Tibial nerve (tissue), 4 donors: ENCODE data around the gene VAMP2. TPM values are rescaled to one million over a fixed set of nuclear protein-coding genes. Genes with fewer than 3 reads are reported as not detected.
A peak's percentile ranks its signal among the peaks of the same experiment; 100 is the strongest.

Source experiments
- DNase-seq, 2 donors: peaks; one replicate each; pipeline ENCODE4 v3.0.0-alpha.2; 2019; ENCODE audit warnings: low spot score in 2 of 2
- H3K27ac ChIP-seq, 4 donors: fragments of 200-600 bp; sonication (generic) in 3 of 4; one replicate each; pipeline ENCODE4 v1.5.1; 2017 to 2019; ENCODE audit warnings: mild to moderate bottlenecking in 1 of 4
- H3K27me3 ChIP-seq, 2 donors: fragments of 200-600 bp; sonication (generic) in 1 of 2; one replicate each; pipeline versions ENCODE4 v1.5.1 to v1.6.0; 2017 to 2019
- H3K36me3 ChIP-seq, 3 donors: fragments of 200-600 bp; sonication (generic); one replicate each; pipeline ENCODE4 v1.5.1; 2018 to 2019
- H3K4me1 ChIP-seq, 4 donors: fragments of 200-600 bp; sonication (generic) in 3 of 4; one replicate each; pipeline ENCODE4 v1.5.1; 2017 to 2019
- H3K4me3 ChIP-seq, 4 donors: fragments of 200-600 bp; sonication (generic) in 3 of 4; one replicate each; pipeline ENCODE4 v1.5.1; 2017 to 2019; ENCODE audit warnings: mild to moderate bottlenecking in 1 of 4, moderate library complexity in 1 of 4
- H3K9me3 ChIP-seq, 4 donors: fragments of 200-600 bp; sonication (generic) in 3 of 4; one replicate each; pipeline ENCODE4 v1.5.1; 2017 to 2019
- EP300 ChIP-seq, 2 donors: sonication (generic); formaldehyde crosslinking; IDR thresholded peaks; one replicate each; pipeline ENCODE4 v1.6.1; 2017; ENCODE audit warnings: antibody characterized with exemption in 2 of 2, mild to moderate bottlenecking in 1 of 2
- POLR2A ChIP-seq, 2 donors: fragments of 450-650 bp; IDR thresholded peaks; one replicate each; pipeline ENCODE4 v1.6.1; 2017; ENCODE audit warnings: antibody characterized with exemption in 2 of 2, mild to moderate bottlenecking in 2 of 2, moderate library complexity in 2 of 2
- WGBS, 2 donors: methylation state at CpG; one replicate each; pipeline ENCODE4 v1.1.5; 2018; 5-methylcytosine and 5-hydroxymethylcytosine counted together
- total RNA-seq, 4 donors: library from RNA; depleted of rRNA; stranded (reverse); fragments of >200 nt; gene quantifications; one replicate each; pipeline ENCODE4 v1.1.0, GENCODE V29; 2016
- TF ChIP-seq, protein P1 (sequence below), 5 experiments: fragments of 200-600 bp in 3 of 5; fragments of 450-650 bp in 2 of 5; sonication (generic) in 3 of 5; IDR thresholded peaks; one replicate each; pipeline ENCODE4 v1.5.1; 2016 to 2019; ENCODE audit warnings: antibody characterized with exemption in 5 of 5, mild to moderate bottlenecking in 3 of 5, moderate library complexity in 2 of 5

VAMP2 gene
- total RNA-seq, 4 donors from 2014 or later = 48.0 to 72.1 (median 59.0) TPM

DNA sequence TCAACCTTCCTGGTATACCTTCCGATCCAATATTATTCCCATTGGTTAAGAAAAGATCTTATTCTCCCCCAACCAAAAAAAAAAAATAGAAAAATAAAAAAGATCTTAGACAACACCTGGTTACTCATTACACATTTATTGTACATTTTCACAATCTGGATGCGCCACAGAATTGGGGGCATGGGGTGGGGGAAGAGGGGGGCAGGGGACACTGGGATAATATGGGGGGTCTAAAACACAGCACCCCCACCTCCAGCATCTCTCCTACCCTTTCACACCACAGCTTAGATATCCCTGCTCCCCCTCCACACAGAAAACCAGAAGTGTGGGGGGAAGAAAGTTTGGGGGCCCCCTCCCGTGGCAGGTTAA is 3.7 kb downstream of the VAMP2 start:
- 52 to 56% methylated on average over 3 of the region's 3 CpGs for WGBS, 2 donors

DNA sequence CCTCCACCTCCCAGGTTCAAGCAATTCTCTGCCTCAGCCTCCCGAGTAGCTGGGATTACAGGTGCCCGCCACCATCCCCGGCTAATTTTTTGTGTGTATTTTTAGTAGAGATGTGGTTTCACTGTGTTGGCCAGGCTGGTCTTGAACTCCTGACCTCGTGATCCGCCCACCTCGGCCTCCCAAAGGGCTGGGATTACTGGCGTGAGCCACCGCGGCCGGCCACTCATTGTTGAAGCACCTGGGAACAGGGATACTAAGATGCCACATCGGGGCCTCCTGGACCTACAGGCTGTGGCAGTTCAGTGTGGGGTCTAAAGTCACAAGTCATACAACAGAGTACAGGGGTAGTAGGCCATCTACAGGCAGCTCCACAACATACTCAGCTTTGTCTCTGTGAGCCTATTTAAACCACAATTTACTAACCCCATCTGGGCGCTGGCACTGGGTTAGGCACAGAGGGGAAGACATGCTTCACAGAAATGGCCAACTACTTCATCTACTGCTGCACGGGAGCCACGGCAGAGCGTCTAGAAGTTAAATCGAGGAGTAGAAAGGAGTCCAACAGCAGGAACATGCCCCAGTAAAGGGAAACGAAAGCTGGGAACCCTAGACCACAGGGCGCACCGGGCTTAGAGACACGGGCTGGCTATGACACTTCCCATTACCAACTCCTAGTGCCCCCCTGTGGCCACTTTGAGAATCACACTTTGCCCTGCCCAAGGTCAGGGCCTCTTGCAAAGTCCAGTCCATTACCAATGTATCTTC is 4.3 kb downstream of the VAMP2 start:
- H3K27me3 ChIP-seq = no peaks in the 10 kb centered on the region
- no peaks in the 10 kb centered on the region for H3K9me3 ChIP-seq
- DNase-seq = peak; percentile 96 to 98
- 39 to 46% methylated on average over 19 to 20 of the region's 20 CpGs for WGBS, 2 donors
- H3K27ac ChIP-seq = peak overlapping the region; percentile 98 to 100 (median 100)
- H3K36me3 ChIP-seq = peaks cover 0 to 24% (median 3%) of the 10 kb centered on the region in 3 donors
- no peak overlapping the region for H3K4me3 ChIP-seq
- peaks cover 0 to 57% (median 38%) of the 10 kb centered on the region in 4 donors for H3K4me1 ChIP-seq
- TF ChIP-seq POLR2A (IDR thresholded peaks at IDR 0.05) (peak in 1 of 2 donors; percentile 29), EP300 (IDR thresholded peaks at IDR 0.05) (peak; percentile 64 to 76)
- TF ChIP-seq, protein P1, sequence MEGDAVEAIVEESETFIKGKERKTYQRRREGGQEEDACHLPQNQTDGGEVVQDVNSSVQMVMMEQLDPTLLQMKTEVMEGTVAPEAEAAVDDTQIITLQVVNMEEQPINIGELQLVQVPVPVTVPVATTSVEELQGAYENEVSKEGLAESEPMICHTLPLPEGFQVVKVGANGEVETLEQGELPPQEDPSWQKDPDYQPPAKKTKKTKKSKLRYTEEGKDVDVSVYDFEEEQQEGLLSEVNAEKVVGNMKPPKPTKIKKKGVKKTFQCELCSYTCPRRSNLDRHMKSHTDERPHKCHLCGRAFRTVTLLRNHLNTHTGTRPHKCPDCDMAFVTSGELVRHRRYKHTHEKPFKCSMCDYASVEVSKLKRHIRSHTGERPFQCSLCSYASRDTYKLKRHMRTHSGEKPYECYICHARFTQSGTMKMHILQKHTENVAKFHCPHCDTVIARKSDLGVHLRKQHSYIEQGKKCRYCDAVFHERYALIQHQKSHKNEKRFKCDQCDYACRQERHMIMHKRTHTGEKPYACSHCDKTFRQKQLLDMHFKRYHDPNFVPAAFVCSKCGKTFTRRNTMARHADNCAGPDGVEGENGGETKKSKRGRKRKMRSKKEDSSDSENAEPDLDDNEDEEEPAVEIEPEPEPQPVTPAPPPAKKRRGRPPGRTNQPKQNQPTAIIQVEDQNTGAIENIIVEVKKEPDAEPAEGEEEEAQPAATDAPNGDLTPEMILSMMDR (IDR thresholded peaks at IDR 0.05) = peak; percentile 90 to 96 (median 94)

More for the DNA sequence above, 3.7 kb downstream of the VAMP2 start:
- TF ChIP-seq, protein P1 (IDR thresholded peaks at IDR 0.05) = no peak
- TF ChIP-seq POLR2A (IDR thresholded peaks at IDR 0.05) (no peak), EP300 (IDR thresholded peaks at IDR 0.05) (no peak)
- Histone ChIP-seq H3K27ac (peak overlapping the region; percentile 98 to 100 (median 100)), H3K9me3 (no peaks in the 10 kb centered on the region), H3K4me1 (peaks cover 0 to 58% (median 38%) of the 10 kb centered on the region in 4 donors), H3K27me3 (no peaks in the 10 kb centered on the region), H3K4me3 (no peak overlapping the region), H3K36me3 (peaks cover 0 to 24% (median 3%) of the 10 kb centered on the region in 3 donors)
- DNase-seq = no peak

DNA sequence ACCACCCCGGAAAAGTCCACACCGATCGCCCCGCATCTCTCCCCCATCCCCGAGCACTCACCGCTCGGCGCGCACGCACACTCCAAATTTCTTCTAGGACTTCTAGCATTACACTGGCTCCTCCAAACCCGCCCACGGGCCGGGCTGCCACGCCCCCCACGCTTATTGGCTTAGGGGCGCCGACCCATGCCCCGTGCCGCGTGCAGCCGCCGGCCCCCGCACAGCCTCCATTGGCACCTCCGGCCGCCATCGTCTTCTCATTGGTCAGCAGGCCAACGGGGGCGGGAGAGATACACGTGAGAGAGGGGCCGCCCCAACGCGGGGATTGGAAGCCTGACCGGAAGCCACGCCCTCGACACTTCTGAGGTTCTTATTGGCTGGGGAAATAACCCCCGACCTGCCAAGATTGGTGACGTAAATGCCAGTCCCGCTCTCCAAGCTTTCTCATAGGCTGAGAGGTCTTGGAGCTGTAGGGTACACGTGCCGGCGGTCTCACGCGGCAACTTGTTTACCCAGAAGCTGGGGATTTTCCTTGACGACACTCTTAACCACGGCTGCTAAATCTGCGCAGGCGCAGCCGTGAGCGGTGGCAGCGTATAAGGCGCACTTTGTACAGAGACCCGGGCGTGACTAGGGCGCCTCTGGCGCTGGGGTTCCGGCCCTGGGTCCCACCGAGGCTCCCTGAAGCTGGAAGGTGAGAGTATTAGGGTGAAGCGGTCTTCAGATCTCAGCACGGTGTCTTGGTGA is 6.3 kb downstream of the VAMP2 start:
- H3K27me3 ChIP-seq = no peaks in the 10 kb centered on the region
- peaks cover 0 to 26% (median 3%) of the 10 kb centered on the region in 3 donors for H3K36me3 ChIP-seq
- H3K4me1 ChIP-seq = peaks cover 3 to 56% (median 41%) of the 10 kb centered on the region in 4 donors
- H3K27ac ChIP-seq = peak overlapping the region; percentile 99 to 100 (median 100)
- DNase-seq = peak; percentile 100
- TF ChIP-seq POLR2A (IDR thresholded peaks at IDR 0.05) = peak; percentile 100
- TF ChIP-seq, protein P1 (IDR thresholded peaks at IDR 0.05) = peak in 3 of 5 experiments; percentile 8 to 33 (median 25)
- peak; percentile 98 to 100 for TF ChIP-seq EP300 (IDR thresholded peaks at IDR 0.05)
- WGBS, 2 donors = 1% methylated on average over 39 to 58 of the region's 59 CpGs
- H3K4me3 ChIP-seq = peak overlapping the region; percentile 81 to 92 (median 89)
- H3K9me3 ChIP-seq = no peaks in the 10 kb centered on the region

DNA sequence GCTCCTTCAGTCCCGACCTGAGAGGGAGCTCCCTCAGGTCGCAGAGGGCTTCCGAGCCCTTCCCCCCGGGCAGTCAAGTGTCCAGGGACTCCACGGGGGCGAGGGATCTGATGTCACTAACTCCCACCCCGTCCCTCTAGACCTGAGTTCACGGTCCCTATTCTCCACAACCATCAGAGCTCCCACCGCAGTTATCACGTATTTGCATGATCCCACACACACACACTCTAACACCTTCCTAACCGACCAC is 6.8 kb downstream of the VAMP2 start:
- 0 to 2% methylated on average over 8 to 11 of the region's 11 CpGs for WGBS, 2 donors
- Histone ChIP-seq H3K4me3 (peak overlapping the region; percentile 81 to 92 (median 89)), H3K27me3 (no peaks in the 10 kb centered on the region), H3K36me3 (peaks cover 0 to 21% (median 2%) of the 10 kb centered on the region in 3 donors), H3K9me3 (no peaks in the 10 kb centered on the region), H3K27ac (peak overlapping the region; percentile 98 to 100 (median 100)), H3K4me1 (peaks cover 3 to 52% (median 42%) of the 10 kb centered on the region in 4 donors)
- DNase-seq = no peak
- TF ChIP-seq POLR2A (IDR thresholded peaks at IDR 0.05) (no peak), EP300 (IDR thresholded peaks at IDR 0.05) (no peak)
- TF ChIP-seq, protein P1 (IDR thresholded peaks at IDR 0.05) = no peak
